HepG2 (cell line): Measurements from ENCODE around the gene MPC1. TPM values are rescaled to one million over a fixed set of nuclear protein-coding genes. Genes with fewer than 3 reads are reported as not detected.

Experiments
- CENPBD1 ChIP-seq: sonication (generic); formaldehyde crosslinking; IDR thresholded peaks from 2 replicates; pipeline ENCODE4 v1.8.0; 2022; ENCODE audit warnings: missing genetic modification reagents, low read depth, mild to moderate bottlenecking, borderline replicate concordance
- ELF3 ChIP-seq: IDR thresholded peaks from 2 replicates; pipeline ENCODE4 v1.6.1; 2016; ENCODE audit warnings: missing genetic modification reagents, missing compliant biosample characterization
- HHEX ChIP-seq: IDR thresholded peaks from 2 replicates; pipeline ENCODE4 v1.6.1; 2016; ENCODE audit warnings: control low read depth
- HNRNPK ChIP-seq: fragments of 200-400 bp; formaldehyde crosslinking; IDR thresholded peaks from 2 replicates; pipeline ENCODE4 v1.6.1; 2018; ENCODE audit warnings: low read length, low read depth, moderate library complexity, mild to moderate bottlenecking; ENCODE audit not compliant: poor library complexity, severe bottlenecking
- KAT8 ChIP-seq: IDR thresholded peaks from 2 replicates; pipeline ENCODE4 v1.6.1; 2016; ENCODE audit warnings: missing genetic modification reagents, missing compliant biosample characterization
- NFIC ChIP-seq: IDR thresholded peaks from 2 replicates; pipeline ENCODE4 v1.6.1; 2012; ENCODE audit warnings: mild to moderate bottlenecking, low read length, inconsistent platforms
- RFX5 ChIP-seq: IDR thresholded peaks from 2 replicates; pipeline ENCODE4 v1.6.1; 2011; ENCODE audit warnings: low read depth, low read length, improper control_type of control experiment
- SOX6 ChIP-seq, 2 experiments: fragments of 450-650 bp in 1 of 2; sonication (generic) in 1 of 2; formaldehyde crosslinking in 1 of 2; IDR thresholded peaks; 2 replicates each; pipeline versions ENCODE4 v1.4.0 to v1.6.1; 2017 to 2020; ENCODE audit warnings: antibody characterized with exemption in 1 of 2, mild to moderate bottlenecking in 1 of 2, missing genetic modification reagents in 1 of 2
- SRSF4 ChIP-seq: fragments of 200-400 bp; formaldehyde crosslinking; IDR thresholded peaks from one replicate; pipeline ENCODE4 v1.6.1; 2018; ENCODE audit warnings: mild to moderate bottlenecking, low read depth, low read length, moderate library complexity; ENCODE audit not compliant: poor library complexity, severe bottlenecking
- TSC22D2 ChIP-seq: sonication (generic); formaldehyde crosslinking; IDR thresholded peaks from 2 replicates; pipeline ENCODE4 v1.5.1; 2020; ENCODE audit warnings: missing genetic modification reagents, mild to moderate bottlenecking, borderline replicate concordance
- ZNF546 ChIP-seq: sonication (generic); formaldehyde crosslinking; conservative IDR thresholded peaks from 2 replicates; pipeline ENCODE4 v1.8.1; 2023; ENCODE audit warnings: mild to moderate bottlenecking, missing genetic modification reagents
- ZNF749 ChIP-seq: sonication (generic); formaldehyde crosslinking; IDR thresholded peaks from 2 replicates; pipeline ENCODE4 v1.8.0; 2022; ENCODE audit warnings: mild to moderate bottlenecking, missing genetic modification reagents, moderate library complexity, borderline replicate concordance
- ZNF792 ChIP-seq: IDR thresholded peaks from 2 replicates; pipeline ENCODE4 v1.6.1; 2016
- polyA plus RNA-seq, 8 experiments: library from polyadenylated mRNA; depleted of rRNA in 3 of 8; stranded (reverse) in 7 of 8; unstranded in 1 of 8; fragments of >200 nt; fragmentation: Illumina TruSeq in 4 of 8; extraction: Trizol in 4 of 8; gene quantifications; 2 replicates each; pipeline versions ENCODE4 v1.2.1 to v1.2.3, GENCODE V29; 2011 to 2016; ENCODE audit warnings: low read depth in 4 of 8, missing spikeins in 1 of 8, mixed read lengths in 1 of 8; ENCODE audit not compliant: insufficient read depth in 1 of 8
- total RNA-seq, 5 experiments: library from RNA; depleted of rRNA; stranded (reverse); fragments of >200 nt; fragmentation: Illumina TruSeq; extraction: Trizol; gene quantifications; 2 replicates each; pipeline ENCODE4 v1.2.3, GENCODE V29; 2016; ENCODE audit warnings: low read depth in 1 of 5
- TF ChIP-seq, protein P1 (sequence below), 2 experiments: IDR thresholded peaks; 2 replicates each; pipeline ENCODE4 v1.6.1; 2011 to 2012; ENCODE audit warnings: low read length in 2 of 2, borderline replicate concordance in 1 of 2, low read depth in 1 of 2, mild to moderate bottlenecking in 1 of 2, moderate library complexity in 1 of 2
- TF ChIP-seq, protein P2 (sequence below): IDR thresholded peaks from 2 replicates; pipeline ENCODE4 v1.6.1; 2016; ENCODE audit warnings: control low read depth
- TF ChIP-seq, protein P3 (sequence below): sonication (generic); formaldehyde crosslinking; IDR thresholded peaks from 2 replicates; pipeline ENCODE4 v1.4.0; 2020; ENCODE audit warnings: missing genetic modification reagents, borderline replicate concordance
- TF ChIP-seq, protein P4 (sequence below): sonication (generic); formaldehyde crosslinking; IDR thresholded peaks from 2 replicates; pipeline ENCODE4 v1.4.0; 2020; ENCODE audit warnings: missing genetic modification reagents, low read depth, mild to moderate bottlenecking, borderline replicate concordance

MPC1 gene
- total and polyA plus RNA-seq, 2 of the 13 experiments (the other 11 are each of a cell fraction or from before 2014, with no cell fraction given), result 189 to 214 TPM

- TF ChIP-seq, protein P1, sequence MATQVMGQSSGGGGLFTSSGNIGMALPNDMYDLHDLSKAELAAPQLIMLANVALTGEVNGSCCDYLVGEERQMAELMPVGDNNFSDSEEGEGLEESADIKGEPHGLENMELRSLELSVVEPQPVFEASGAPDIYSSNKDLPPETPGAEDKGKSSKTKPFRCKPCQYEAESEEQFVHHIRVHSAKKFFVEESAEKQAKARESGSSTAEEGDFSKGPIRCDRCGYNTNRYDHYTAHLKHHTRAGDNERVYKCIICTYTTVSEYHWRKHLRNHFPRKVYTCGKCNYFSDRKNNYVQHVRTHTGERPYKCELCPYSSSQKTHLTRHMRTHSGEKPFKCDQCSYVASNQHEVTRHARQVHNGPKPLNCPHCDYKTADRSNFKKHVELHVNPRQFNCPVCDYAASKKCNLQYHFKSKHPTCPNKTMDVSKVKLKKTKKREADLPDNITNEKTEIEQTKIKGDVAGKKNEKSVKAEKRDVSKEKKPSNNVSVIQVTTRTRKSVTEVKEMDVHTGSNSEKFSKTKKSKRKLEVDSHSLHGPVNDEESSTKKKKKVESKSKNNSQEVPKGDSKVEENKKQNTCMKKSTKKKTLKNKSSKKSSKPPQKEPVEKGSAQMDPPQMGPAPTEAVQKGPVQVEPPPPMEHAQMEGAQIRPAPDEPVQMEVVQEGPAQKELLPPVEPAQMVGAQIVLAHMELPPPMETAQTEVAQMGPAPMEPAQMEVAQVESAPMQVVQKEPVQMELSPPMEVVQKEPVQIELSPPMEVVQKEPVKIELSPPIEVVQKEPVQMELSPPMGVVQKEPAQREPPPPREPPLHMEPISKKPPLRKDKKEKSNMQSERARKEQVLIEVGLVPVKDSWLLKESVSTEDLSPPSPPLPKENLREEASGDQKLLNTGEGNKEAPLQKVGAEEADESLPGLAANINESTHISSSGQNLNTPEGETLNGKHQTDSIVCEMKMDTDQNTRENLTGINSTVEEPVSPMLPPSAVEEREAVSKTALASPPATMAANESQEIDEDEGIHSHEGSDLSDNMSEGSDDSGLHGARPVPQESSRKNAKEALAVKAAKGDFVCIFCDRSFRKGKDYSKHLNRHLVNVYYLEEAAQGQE (IDR thresholded peaks at IDR 0.05; ENCODE audit: borderline replicate concordance in 1 of 2, low read depth in 1 of 2, low read length in 2 of 2), result no peak
- TF ChIP-seq ZNF546, result no peak
- TF ChIP-seq ZNF749 (CRISPR knock-in tag), result no peak
- TF ChIP-seq, protein P2, sequence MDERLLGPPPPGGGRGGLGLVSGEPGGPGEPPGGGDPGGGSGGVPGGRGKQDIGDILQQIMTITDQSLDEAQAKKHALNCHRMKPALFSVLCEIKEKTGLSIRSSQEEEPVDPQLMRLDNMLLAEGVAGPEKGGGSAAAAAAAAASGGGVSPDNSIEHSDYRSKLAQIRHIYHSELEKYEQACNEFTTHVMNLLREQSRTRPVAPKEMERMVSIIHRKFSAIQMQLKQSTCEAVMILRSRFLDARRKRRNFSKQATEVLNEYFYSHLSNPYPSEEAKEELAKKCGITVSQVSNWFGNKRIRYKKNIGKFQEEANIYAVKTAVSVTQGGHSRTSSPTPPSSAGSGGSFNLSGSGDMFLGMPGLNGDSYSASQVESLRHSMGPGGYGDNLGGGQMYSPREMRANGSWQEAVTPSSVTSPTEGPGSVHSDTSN (CRISPR knock-in tag), result peak; percentile 51
- TF ChIP-seq TSC22D2 (CRISPR knock-in tag), result peak; percentile 30; the same call in 1 of the 2 replicates
- TF ChIP-seq RFX5, result no peak
- TF ChIP-seq ZNF792 (CRISPR knock-in tag), result 0 out of 2 replicates have a peak, but pooled peaks have one; percentile 24
- TF ChIP-seq, protein P3, sequence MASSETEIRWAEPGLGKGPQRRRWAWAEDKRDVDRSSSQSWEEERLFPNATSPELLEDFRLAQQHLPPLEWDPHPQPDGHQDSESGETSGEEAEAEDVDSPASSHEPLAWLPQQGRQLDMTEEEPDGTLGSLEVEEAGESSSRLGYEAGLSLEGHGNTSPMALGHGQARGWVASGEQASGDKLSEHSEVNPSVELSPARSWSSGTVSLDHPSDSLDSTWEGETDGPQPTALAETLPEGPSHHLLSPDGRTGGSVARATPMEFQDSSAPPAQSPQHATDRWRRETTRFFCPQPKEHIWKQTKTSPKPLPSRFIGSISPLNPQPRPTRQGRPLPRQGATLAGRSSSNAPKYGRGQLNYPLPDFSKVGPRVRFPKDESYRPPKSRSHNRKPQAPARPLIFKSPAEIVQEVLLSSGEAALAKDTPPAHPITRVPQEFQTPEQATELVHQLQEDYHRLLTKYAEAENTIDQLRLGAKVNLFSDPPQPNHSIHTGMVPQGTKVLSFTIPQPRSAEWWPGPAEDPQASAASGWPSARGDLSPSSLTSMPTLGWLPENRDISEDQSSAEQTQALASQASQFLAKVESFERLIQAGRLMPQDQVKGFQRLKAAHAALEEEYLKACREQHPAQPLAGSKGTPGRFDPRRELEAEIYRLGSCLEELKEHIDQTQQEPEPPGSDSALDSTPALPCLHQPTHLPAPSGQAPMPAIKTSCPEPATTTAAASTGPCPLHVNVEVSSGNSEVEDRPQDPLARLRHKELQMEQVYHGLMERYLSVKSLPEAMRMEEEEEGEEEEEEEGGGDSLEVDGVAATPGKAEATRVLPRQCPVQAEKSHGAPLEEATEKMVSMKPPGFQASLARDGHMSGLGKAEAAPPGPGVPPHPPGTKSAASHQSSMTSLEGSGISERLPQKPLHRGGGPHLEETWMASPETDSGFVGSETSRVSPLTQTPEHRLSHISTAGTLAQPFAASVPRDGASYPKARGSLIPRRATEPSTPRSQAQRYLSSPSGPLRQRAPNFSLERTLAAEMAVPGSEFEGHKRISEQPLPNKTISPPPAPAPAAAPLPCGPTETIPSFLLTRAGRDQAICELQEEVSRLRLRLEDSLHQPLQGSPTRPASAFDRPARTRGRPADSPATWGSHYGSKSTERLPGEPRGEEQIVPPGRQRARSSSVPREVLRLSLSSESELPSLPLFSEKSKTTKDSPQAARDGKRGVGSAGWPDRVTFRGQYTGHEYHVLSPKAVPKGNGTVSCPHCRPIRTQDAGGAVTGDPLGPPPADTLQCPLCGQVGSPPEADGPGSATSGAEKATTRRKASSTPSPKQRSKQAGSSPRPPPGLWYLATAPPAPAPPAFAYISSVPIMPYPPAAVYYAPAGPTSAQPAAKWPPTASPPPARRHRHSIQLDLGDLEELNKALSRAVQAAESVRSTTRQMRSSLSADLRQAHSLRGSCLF (CRISPR knock-in tag), result no peak
- TF ChIP-seq, protein P4, sequence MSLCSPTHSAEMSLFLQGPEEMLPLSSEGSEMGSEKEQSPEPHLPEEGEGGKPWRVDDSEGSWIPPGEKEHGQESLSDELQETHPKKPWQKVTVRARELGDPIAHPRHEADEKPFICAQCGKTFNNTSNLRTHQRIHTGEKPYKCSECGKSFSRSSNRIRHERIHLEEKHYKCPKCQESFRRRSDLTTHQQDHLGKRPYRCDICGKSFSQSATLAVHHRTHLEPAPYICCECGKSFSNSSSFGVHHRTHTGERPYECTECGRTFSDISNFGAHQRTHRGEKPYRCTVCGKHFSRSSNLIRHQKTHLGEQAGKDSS (CRISPR knock-in tag), result no peak; the same call in 1 of the 2 replicates
- no peak for TF ChIP-seq CENPBD1 (CRISPR knock-in tag)
- TF ChIP-seq KAT8 (CRISPR knock-in tag), result peak; percentile 73
- no peak for TF ChIP-seq NFIC
- TF ChIP-seq HHEX (CRISPR knock-in tag), result no peak
- no peak for TF ChIP-seq SRSF4
- TF ChIP-seq HNRNPK, result no peak
- TF ChIP-seq ELF3 (CRISPR knock-in tag), result peak; percentile 46; the same call in 1 of the 2 replicates
- no peak for TF ChIP-seq SOX6 (IDR thresholded peaks at IDR 0.05)
- TF ChIP-seq SOX6 (CRISPR knock-in tag; IDR thresholded peaks at IDR 0.05), result peak; percentile 88
Observed at GRCh38 chr6:166394036-166394892, 11.5 kb upstream of the MPC1 start (continued).
